PC-9 (cell line): ENCODE data around the gene SAMD14. TPM values are rescaled to one million over a fixed set of nuclear protein-coding genes. Genes with fewer than 3 reads are reported as not detected.

Experiments used
- BruUV-seq: library from RNA; stranded (reverse); fragments of 400-500 nt; replicated peaks from 2 replicates; lab custom pipeline; 2021; lab: Mats Ljungman, UMichigan
- CTCF ChIA-PET: fragments of 300-600 bp; sonication (Branson Sonifier 250); formaldehyde crosslinking; loops from one replicate; lab custom pipeline; 2022; ENCODE audit warnings: antibody characterized with exemption; lab: Charles Lee
- POLR2A ChIA-PET: fragments of 300-600 bp; sonication (Branson Sonifier 250); formaldehyde crosslinking; loops from one replicate; lab custom pipeline; 2022; ENCODE audit warnings: antibody characterized with exemption; ENCODE audit not compliant: unreplicated experiment; lab: Charles Lee
- DNase-seq, 2 experiments: peaks; one replicate each; pipeline versions ENCODE4 v3.0.0 to v3.0.0-alpha.2; 2015 to 2022; ENCODE audit warnings: mixed read lengths in 1 of 2
- H2AFZ ChIP-seq: fragments of 200-600 bp; sonication (generic); 2 replicates; pipeline ENCODE4 v1.8.1; 2017; ENCODE audit warnings: antibody characterized with exemption
- H3F3A ChIP-seq: fragments of 200-600 bp; sonication (generic); 2 replicates; pipeline ENCODE4 v1.8.1; 2017; ENCODE audit warnings: antibody characterized with exemption, mild to moderate bottlenecking, low read depth; ENCODE audit not compliant: insufficient read depth
- H3K27ac ChIP-seq: fragments of 200-600 bp; sonication (generic); 2 replicates; pipeline ENCODE4 v1.6.1; 2016; ENCODE audit warnings: mixed run types
- H3K27me3 ChIP-seq: fragments of 200-600 bp; sonication (generic); 2 replicates; pipeline ENCODE4 v1.6.1; 2016; ENCODE audit warnings: low read depth, mixed run types; ENCODE audit not compliant: insufficient read depth
- H3K36me3 ChIP-seq: fragments of 200-600 bp; sonication (generic); 2 replicates; pipeline ENCODE4 v1.6.1; 2016; ENCODE audit warnings: low read depth, mixed run types
- H3K4me1 ChIP-seq: fragments of 200-600 bp; sonication (generic); replicated peaks from 2 replicates; pipeline ENCODE4 v1.6.1; 2016; ENCODE audit warnings: mixed run types; ENCODE audit not compliant: insufficient read depth
- H3K4me2 ChIP-seq: fragments of 200-600 bp; sonication (generic); 2 replicates; pipeline ENCODE4 v1.6.1; 2017; ENCODE audit warnings: mixed run types
- H3K4me3 ChIP-seq: fragments of 200-600 bp; sonication (generic); 2 replicates; pipeline ENCODE4 v1.6.1; 2016; ENCODE audit warnings: mixed run types
- H3K79me2 ChIP-seq: fragments of 200-600 bp; sonication (generic); 2 replicates; pipeline ENCODE4 v1.6.1; 2017; ENCODE audit warnings: low read depth, mixed run types
- H3K9me2 ChIP-seq: fragments of 200-600 bp; sonication (generic); 2 replicates; pipeline ENCODE4 v1.8.1; 2017; ENCODE audit warnings: mild to moderate bottlenecking; ENCODE audit not compliant: insufficient read depth
- H3K9me3 ChIP-seq: fragments of 200-600 bp; sonication (generic); 2 replicates; pipeline ENCODE4 v1.8.1; 2016; ENCODE audit warnings: low read depth; ENCODE audit not compliant: insufficient read depth
- H4K20me1 ChIP-seq: fragments of 200-600 bp; sonication (generic); 2 replicates; pipeline ENCODE4 v1.8.1; 2017; ENCODE audit not compliant: insufficient read depth
- CTCF ChIP-seq: fragments of 200-600 bp; sonication (generic); conservative IDR thresholded peaks from 2 replicates; pipeline ENCODE4 v1.6.1; 2017; ENCODE audit warnings: mixed run types, antibody characterized with exemption, mild to moderate bottlenecking, moderate library complexity
- EZH2 ChIP-seq: fragments of 200-600 bp; sonication (generic); IDR thresholded peaks from 2 replicates; pipeline ENCODE4 v1.8.0; 2017; ENCODE audit warnings: antibody characterized with exemption, low read depth
- intact Hi-C: fragments of 100-400 bp; cut with micrococcal nuclease; formaldehyde crosslinking; loops from one replicate; pipeline ENCODE4 v1.10.0; 2022; ENCODE audit not compliant: unreplicated experiment
- total RNA-seq: library from RNA; stranded (reverse); gene quantifications from 2 replicates; pipeline ENCODE4 v1.2.3, GENCODE V29; 2021

The SAMD14 gene
- total RNA-seq, 1 experiment from 2014 or later, result 0.17 TPM

GRCh38 chr17:50136096-50136687, 6.2 kb upstream of the SAMD14 start:
- Histone ChIP-seq H3K79me2 (no peaks in the 10 kb centered on the region), H3K4me1 (peaks cover 9% of the 10 kb centered on the region; the same call in 1 of the 2 replicates), H2AFZ (no peak overlapping the region), H3K27ac (no peak overlapping the region), H3F3A (peaks cover 20% of the 10 kb centered on the region), H3K9me2 (no peaks in the 10 kb centered on the region), H3K36me3 (peaks cover 19% of the 10 kb centered on the region), H3K4me3 (no peak overlapping the region), H3K27me3 (no peaks in the 10 kb centered on the region), H4K20me1 (peaks cover 10% of the 10 kb centered on the region), H3K9me3 (no peaks in the 10 kb centered on the region), H3K4me2 (no peak overlapping the region)
- TF ChIP-seq CTCF (no peak), EZH2 (no peak)
- BruUV-seq, result no TSS peak
- intact Hi-C loops, result no loop called here
- CTCF ChIA-PET, result no interaction called here
- POLR2A ChIA-PET, result no interaction called here
- DNase-seq, result no peak

- Histone ChIP-seq H3K4me3 (no peak overlapping the region), H3K4me1 (peaks cover 9% of the 10 kb centered on the region; the same call in 1 of the 2 replicates), H3F3A (peaks cover 20% of the 10 kb centered on the region; the same call in 1 of the 2 replicates), H3K4me2 (no peak overlapping the region), H3K9me3 (no peaks in the 10 kb centered on the region), H3K79me2 (no peaks in the 10 kb centered on the region), H3K36me3 (peaks cover 17% of the 10 kb centered on the region), H3K27me3 (no peaks in the 10 kb centered on the region), H4K20me1 (peaks cover 10% of the 10 kb centered on the region; the same call in 1 of the 2 replicates), H3K9me2 (no peaks in the 10 kb centered on the region), H2AFZ (no peak overlapping the region), H3K27ac (no peak overlapping the region)
- POLR2A ChIA-PET, result interaction anchor here (0.8 kb wide), 1 partner anchor 11 kb away, joined by 4 read pairs; no protein-coding TSS in a partner anchor
- peak in 1 of 2 experiments; percentile 29 for DNase-seq
- CTCF ChIA-PET, result no interaction called here
- intact Hi-C loops, result no loop called here
- no TSS peak for BruUV-seq
- TF ChIP-seq EZH2, result no peak
- no peak for TF ChIP-seq CTCF
Observed at GRCh38 chr17:50135316-50136095, 5.5 kb upstream of the SAMD14 start.

GRCh38 chr17:50134206-50135110, 4.5 kb upstream of the SAMD14 start:
- H2AFZ ChIP-seq, result no peak overlapping the region
- DNase-seq, result no peak
- intact Hi-C loops, result no loop called here
- peaks cover 6% of the 10 kb centered on the region for H3K27me3 ChIP-seq
- peaks cover 9% of the 10 kb centered on the region; the same call in 1 of the 2 replicates for H3K4me1 ChIP-seq
- H4K20me1 ChIP-seq, result peaks cover 3% of the 10 kb centered on the region; the same call in 1 of the 2 replicates
- TF ChIP-seq CTCF, result no peak; the same call in 1 of the 2 replicates
- TF ChIP-seq EZH2, result no peak
- CTCF ChIA-PET, result interaction anchor here (0.6 kb wide), 1 partner anchor 11 kb away, joined by 3 read pairs; no protein-coding TSS in a partner anchor
- H3F3A ChIP-seq, result peaks cover 20% of the 10 kb centered on the region; the same call in 1 of the 2 replicates
- H3K27ac ChIP-seq, result no peak overlapping the region
- POLR2A ChIA-PET, result no interaction called here
- no peaks in the 10 kb centered on the region for H3K9me2 ChIP-seq
- peaks cover 15% of the 10 kb centered on the region for H3K36me3 ChIP-seq
- BruUV-seq, result TSS peak; percentile 10
- no peaks in the 10 kb centered on the region for H3K79me2 ChIP-seq
- H3K4me2 ChIP-seq, result no peak overlapping the region
- no peaks in the 10 kb centered on the region for H3K9me3 ChIP-seq
- no peak overlapping the region for H3K4me3 ChIP-seq
